ENCODE data around the gene EPHB2.
"Not testable (repeated sequence)": the region's sequence is repeated elsewhere in the genome, so short reads cannot be mapped to it uniquely, and the experiment has no call there.

EPHB2 gene

GRCh38 chr1:22691031-22691753 lies 19.4 kb upstream of the EPHB2 start:
- DNase-seq = no peak

DNA sequence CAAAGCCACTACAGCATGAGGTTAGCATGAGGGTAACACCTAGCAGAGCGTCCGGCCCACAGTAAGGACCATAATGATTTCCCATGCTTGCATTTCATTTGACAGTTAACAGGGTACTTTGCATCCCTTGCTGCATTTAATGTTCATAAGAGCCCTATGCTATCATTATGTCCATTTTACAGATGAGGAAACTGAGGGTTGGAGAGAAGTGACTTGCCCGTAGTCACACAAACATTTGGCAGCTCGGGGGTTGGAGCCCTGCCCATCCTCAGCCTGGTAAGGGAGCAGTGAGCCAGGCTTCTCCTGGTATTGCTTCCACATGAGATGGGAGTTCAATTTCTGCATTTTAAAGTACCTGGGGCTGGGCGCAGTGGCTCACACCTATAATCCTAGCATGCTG lies 16.5 kb upstream of the EPHB2 start:
- DNase-seq = no peak

DNA sequence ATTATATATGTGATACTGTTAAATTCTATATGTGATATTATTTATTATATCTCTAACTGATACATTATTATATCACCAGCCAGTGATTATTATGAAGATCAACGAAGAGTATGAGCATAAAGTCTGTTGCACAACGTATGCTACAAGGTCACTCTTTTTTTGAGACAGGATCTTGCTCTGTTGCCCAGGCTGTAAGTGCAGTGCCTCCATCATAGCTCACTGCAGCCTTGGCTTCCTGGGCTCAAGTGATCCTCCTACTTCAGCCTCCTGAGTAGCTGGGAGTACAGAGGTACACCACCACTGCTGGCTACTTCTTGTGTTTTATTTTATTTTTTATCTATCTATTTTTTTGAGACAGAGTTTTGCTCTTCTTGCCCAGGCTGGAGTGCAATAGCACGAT lies 14.0 kb upstream of the EPHB2 start:
- DNase-seq = no peak

- DNase-seq = no peak
Observed at GRCh38 chr1:22697980-22698379, 12.7 kb upstream of the EPHB2 start.

GRCh38 chr1:22699681-22700520 lies 10.7 kb upstream of the EPHB2 start:
- DNase-seq = no peak

DNA sequence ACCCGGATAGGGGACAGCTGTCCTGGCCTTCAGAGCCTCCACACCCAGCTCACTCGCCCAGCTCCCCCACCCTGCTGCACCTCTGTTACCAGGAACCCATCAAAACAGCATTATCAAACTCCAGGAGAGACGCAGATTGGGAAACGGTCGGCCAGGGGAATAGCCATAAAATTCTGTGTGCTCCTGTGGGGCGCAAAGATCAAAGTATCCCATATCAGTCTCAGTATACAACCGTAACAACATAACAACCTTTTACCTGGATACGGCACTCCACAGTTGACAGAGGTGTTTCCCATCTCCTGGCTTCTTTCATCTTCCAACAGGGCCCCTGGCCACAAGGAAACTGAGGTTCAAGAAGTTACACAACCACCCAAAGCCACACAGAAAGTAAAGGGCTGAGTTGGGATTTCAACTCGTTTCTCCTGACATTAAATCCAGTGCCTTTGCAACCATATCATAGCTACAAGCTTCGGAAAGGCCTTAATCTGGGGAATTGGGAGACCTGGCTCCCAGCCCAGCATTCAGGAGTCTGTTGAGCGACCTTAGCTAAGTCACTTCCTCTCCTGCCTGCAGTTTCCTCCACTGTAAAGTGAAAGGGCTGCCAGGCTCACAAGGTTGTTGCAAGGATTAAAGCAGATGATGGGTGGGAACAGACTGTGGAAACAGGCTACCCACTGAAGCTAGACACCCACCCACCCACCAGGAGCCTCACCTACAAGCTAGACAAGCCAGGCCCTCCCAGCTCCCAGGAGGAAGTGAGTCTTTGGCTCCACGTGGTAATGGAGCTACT lies 8.1 kb upstream of the EPHB2 start:
- no peak for DNase-seq

- DNase-seq = peak; percentile 86
Observed at GRCh38 chr1:22704440-22705067, 6.1 kb upstream of the EPHB2 start.

DNA sequence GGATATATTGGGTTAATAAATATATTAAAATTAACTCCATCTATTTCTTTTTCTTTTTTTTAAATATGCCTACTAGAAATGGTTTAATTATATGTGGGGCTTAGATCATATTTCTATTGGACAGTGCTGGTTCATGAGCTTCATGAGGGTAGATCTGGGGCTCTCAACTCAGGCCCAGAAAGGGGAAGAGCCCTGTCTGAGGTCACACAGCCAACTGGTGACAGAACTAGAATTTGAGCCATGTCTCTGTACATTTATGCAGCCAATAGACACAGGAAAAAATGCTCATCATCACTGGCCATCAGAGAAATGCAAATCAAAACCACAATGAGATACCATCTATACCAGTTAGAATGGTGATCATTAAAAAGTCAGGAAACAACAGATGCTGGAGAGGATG lies 5.1 kb upstream of the EPHB2 start:
- DNase-seq = no peak

GRCh38 chr1:22706100-22706499 lies 4.5 kb upstream of the EPHB2 start:
- not testable (repeated sequence) for DNase-seq

DNA sequence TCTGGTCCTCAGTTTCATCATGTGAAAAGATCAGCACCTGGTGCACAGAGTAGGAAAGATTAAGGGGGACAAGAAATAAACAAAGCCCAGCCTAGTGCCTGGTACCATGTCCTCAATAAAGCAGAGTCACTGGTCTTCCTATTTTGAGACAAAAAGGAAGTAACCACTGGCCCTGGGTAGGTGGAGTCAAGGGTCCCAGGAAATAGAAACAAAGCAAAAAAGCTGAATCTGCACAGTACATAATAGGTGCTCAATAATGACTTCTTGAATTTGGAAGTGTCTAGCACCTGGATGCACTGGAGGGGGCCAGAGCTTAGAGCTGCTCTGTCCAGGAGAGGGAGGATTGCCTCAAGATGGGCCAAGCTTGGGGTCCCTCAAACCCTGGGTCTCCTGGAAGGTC lies 1.9 kb upstream of the EPHB2 start:
- no peak for DNase-seq

DNA sequence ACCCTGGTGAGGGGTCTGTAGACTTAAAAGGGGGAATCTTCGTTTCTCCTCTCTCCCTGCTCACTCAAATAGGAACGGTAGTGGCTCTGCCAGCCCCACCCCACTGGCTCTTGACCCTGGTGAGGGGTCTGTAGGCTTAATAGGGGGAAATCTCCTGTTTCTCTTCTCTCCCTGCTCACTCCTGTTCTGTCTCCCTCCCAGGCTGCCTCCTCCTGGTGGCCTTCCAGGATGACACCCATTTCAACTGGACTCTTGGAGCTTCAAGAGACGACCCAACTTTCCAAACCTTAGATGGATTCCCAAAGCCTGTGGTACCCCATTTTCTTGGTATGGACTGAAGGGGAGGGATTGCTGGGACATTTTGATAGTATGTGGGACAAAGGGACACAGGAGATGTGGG lies 1.4 kb upstream of the EPHB2 start:
- no peak for DNase-seq

GRCh38 chr1:22709891-22710700 lies 543 bp upstream of the EPHB2 start:
- peak; percentile 54 for DNase-seq

GRCh38 chr1:22711071-22711470 lies 432 bp downstream of the EPHB2 start:
- DNase-seq = no peak

DNA sequence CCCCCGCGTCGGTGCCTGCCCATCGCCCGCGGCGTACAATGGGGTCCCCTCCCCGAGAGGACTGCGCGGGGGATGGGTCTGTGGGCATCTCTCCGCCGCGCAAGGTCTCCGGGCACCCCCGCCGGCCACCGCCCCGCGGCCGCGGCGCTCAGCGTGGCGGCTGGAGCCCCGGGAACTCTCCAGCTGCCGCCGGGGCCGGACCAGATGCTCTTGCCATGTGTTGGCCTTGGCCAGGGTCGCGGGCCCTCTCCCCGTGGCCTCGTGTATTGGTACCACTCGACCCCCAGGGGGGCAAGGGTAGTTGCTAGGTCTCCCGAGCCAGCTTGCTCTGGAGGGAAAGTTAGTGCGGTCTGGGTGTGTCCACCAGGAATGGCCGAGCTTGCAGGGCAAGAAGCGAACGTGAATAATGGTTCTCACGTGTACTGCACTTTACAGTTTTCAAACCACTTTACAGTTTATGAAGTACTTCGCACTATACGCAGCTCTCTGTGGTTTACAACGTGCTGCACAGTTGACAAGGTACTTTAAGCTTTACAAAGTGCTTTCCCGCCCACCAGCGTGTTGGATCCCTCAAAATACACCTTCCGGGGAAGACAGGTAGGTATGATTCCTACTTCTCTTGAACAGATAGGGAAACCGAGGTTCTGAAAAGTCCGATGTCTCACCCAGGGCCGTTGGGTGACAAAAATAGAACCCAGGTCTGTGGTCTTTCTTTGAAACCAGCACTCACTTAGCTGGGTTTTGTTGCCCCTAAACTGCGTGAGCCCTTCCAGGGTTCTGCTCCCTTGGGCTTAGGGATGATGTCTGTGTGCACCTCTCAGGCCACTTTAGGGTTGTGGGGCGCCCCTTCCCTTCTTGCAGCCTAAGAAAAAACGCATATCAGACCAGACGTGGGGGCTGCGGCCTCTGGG lies 1.2 kb downstream of the EPHB2 start:
- DNase-seq = no peak

DNA sequence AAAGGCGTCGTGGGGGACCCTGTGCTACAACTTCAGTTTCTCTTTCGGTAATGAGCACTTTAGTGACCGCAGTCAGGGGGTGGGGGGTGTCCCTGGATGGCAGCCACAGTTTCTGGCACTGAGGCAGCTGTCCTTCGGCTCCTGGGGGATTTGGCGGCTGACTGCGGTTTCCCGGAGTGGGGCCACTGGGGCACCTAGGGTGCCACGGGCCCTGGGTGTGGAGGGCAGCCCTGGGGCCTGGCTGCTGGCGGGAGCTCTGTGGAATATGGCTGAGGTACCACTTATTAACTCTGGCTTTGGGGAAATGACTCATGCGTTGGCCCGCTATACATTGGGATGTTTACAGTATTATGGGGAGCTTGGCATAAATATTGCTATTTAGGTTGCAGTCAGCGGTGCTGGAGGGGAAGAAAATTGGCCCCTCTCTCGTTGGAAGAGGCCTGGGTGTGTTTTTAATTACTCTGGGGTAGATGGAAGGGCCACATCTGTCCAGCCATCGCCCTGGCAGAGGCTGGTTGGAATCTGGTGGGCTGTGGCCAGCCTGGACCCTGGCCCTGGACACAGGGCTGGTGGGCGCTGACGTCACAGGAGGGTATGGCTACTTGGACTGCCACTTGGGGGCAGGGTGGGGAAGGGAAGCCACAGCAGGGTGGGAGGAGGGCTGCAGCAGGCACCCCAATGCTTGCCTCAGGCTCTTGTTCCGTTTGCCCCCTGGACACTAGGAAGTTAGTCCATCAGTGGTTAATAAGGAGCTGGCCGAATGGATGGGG lies 2.0 kb downstream of the EPHB2 start:
- peak; percentile 35 for DNase-seq

DNA sequence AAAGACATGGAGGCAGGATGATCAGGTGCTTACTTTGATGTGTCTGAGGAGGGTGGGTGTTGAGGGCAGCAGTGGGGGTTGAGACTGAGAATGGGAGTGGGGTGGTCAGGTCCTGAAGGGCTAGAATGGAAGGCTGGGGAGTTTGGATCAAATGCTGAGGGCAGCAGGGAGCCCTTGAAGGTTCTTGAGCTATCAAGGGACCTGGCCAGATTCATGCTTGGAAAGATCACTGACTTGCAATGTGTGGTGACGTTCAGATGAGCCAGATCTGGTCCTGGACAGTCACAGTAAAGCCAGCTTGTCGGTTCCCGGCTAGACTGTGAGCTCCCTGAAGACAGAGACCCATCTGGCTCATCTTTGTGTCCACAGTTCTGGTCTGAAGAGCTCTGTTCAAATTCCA lies 3.8 kb downstream of the EPHB2 start:
- DNase-seq = no peak

DNA sequence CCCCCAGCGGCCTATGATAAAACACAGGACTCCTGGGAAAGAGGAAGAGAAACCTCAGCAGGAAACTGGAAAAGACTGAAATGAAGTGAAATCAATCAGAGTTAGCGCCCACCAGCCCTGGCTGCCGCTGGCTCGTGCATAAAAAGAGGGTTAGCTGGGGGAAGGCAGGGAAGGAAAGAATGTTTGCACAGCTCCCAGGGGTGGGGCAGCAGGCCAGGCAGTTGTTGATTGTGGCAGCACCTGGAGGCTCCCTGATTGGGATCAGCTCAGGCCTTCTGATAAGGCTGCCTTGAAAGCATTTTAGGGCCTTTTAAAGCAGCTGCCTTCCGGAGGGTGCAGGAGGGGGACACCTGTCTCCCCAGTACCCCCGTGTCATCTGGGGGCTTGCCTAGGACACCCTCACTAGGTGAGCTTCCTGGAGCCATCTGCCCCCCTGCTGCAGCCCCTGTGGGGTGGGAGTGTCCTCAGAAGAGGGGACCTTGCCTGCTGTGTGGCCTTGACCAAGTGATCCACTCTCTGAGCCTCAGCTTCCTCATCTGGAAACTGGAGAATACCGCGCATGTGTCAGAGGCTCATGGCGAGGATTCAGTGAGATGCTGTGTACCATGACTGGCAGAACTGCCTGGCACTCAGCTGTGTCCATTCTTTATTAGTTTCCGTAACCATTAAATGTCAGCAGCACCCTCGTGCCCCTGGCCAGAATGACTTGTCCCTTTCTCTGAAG lies 6.6 kb downstream of the EPHB2 start:
- no peak for DNase-seq

GRCh38 chr1:22721122-22721873 lies 10.7 kb downstream of the EPHB2 start:
- no peak for DNase-seq

All from activated CD4-positive, alpha-beta T cell treated with anti-CD3 and anti-CD28 coated beads for 48 hours (primary cell).